GM20000 (cell line): ENCODE data around the gene GLG1.
"Not testable (repeated sequence)": the region's sequence is repeated elsewhere in the genome, so short reads cannot be mapped to it uniquely, and the experiment has no call there.

ENCODE experiments used
- DNase-seq: peaks from one replicate; pipeline ENCODE4 v3.0.0; 2012; ENCODE audit warnings: low spot score

The GLG1 gene

DNA sequence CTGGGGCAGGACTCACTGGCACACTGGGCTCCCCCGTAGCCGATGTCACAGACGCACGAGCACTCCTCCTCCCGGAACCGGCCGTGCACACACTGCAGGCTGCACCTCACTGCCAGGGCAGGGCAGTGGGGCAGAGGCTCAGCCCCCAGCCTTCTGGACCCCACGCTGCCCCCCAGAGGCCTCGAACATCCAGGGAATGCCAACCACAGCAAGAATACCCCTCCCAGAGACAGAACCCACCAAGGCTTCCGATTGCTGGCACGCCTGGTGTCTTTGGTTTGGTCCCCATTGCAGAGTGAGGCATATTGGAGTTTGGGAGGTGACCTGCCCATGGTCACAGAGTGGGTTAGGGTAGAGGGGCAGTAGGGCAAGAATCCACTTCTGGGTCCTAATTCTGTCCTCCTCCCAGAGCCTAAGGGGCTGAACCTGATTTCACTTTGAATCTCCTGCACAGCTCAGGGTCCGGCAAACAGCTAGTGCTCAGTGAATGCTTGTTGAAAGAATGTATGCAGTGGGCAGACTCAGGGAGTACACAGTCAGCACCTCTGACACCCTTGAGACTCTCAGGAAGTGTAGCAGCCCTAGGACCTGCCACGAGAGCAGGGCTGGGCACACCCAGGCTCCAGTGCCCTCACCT, 194.7 kb downstream of the GLG1 start:
- DNase-seq = not testable (repeated sequence)

DNA sequence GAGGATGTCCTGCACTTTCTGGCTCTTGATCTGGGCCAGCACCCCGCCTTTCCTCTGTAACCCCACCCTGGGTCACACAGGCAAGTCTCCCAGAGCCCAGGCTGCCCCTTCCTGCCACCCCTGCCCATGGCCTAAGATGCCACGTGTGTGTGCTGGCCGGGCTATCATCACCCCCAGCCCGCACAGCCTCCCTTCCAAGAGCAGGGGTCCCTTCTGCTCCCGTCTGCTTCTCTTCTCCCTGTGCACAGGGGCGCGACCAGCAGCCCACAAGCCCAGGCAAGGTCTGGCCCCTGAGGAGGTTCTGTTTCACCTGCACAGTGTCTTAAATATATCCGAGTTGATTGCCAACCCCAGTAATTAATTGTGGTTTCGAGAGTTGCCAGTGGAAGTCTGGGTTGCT, 195.9 kb downstream of the GLG1 start:
- DNase-seq = not testable (repeated sequence)

DNA sequence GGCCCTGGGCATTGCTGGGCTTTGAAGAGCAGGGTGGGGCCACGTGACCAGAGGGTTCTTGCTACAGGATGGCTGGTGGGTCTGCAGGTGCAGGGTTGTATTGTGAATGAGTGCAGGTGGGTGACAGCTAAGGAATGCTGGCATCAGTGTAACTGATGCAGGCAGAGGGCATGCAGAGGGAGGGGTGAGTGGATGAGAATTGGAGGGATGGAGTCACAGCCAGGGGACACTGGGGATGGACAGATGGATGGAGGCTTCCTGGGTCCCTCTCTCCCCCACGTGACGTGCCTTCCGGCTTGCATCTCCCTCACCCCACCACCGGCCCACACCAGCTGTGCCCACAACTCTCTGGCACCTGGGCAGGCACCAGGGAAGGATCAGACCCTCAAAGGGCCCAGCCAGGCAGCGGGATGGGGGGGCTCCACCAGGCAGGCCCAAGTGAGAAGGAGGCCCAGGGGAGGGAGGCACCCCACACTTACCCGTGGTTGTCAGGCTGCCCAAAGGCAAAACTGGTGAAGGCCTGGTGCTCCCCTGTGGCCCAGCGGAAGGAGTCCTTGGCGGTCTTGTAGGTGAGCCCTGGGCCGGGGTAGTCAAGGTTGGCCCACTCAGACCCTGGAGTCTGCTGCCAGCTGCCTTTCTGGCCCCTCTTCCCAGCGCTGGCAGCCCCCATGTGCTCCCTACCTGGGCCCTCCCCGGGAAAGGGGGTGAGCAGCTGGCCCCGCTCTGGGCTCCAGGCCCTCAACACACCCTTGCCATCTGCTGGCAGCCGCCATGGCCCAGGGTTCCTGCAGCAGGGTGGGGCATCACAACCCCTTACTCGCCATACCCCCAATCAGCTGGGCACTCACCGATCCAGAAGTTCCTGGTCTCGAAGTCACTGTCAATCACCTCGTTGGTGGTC, 196.6 kb downstream of the GLG1 start:
- not testable (repeated sequence) for DNase-seq

DNA sequence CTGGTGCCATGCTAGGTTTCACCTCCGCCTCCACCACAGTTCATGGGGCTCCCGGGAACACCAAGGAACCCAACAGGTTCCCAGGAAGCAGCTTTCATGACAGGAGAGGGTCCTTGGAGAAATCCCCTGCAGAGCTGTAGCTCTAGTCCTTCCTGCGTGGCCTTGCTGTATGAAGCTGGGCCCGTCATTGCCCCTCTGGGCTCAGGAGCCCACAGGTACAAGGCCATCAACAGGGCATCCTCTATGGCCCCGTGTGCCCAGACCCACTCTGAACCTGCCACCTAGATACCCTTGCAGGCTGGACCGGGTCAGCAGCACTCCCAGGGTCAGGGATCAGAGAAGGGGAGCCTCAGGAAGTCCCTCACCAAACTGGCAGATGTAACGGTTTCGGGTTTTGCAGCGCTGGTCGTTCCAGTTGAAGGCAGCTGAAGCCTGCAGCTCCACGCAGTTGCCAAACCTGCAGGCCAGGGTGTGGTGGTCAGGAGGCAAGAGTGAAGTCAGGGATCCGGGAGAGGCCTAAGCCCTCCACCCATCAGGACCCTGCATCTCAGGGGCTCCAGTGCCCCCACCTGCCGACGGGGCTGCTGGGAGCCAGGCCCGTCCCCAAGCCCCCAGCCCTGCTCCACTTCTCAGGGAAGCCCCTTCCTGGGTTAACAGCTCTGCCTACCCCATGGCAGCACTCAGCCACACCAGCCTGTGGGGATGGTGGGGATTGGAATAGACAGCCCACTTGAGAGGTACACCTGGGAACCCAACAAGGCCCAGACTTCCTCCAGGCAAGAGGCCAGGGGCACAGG, 197.5 kb downstream of the GLG1 start:
- not testable (repeated sequence) for DNase-seq

DNA sequence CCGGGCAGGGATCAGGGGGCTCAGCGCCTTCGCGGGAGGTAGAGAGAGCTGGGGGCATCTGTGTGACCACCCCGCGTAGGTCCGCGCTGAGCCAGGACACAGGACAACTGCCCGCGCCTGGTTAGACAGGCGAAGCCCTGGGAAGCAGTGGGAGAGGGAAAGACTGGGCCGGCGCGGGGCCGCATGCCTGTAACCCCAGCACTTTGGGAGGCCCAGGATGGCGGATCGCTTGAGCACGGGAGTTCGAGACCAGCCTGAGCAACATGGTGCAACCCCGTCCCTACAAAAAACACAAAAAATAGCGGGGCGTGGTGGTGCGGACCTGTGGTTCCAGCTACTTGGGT, 199.6 kb downstream of the GLG1 start:
- not testable (repeated sequence) for DNase-seq

DNA sequence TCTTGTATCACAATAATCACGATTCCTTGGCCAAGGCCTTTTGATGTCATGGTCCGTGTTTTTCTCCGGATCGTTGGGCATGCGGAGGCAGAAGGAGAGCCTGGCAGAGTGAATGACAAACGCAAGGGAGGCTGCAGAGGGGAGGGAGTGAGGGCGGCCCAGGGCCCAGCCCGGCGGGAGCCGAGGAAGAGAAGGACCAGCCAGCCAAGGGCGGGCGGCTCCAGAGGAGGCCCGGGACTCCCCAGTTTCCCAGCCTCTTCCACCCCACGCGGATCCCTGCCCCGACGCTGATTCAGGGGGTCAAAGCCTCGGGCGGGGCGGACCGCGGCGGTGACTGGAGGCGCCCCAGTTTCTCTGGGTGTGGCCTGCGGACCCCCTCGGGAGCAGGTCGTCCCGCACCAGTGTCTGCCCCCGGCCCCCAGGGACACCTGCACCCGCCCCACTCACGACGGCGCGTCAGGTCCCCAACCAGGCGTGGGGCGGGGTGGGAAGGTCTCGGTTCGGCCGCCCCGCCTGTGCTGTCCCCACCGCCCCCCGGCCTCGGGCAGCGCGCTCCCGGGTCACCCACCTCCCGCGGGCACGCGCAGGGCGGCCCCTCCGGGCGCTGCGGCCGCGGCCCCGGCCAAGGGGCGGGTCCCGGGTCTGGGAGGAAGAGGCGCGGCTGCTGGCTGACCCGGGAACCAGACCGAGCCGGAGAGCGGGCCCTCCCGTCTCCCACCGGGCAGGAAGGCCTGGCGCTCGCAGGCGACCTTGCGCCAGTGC, 200.1 kb downstream of the GLG1 start:
- not testable (repeated sequence) for DNase-seq

DNA sequence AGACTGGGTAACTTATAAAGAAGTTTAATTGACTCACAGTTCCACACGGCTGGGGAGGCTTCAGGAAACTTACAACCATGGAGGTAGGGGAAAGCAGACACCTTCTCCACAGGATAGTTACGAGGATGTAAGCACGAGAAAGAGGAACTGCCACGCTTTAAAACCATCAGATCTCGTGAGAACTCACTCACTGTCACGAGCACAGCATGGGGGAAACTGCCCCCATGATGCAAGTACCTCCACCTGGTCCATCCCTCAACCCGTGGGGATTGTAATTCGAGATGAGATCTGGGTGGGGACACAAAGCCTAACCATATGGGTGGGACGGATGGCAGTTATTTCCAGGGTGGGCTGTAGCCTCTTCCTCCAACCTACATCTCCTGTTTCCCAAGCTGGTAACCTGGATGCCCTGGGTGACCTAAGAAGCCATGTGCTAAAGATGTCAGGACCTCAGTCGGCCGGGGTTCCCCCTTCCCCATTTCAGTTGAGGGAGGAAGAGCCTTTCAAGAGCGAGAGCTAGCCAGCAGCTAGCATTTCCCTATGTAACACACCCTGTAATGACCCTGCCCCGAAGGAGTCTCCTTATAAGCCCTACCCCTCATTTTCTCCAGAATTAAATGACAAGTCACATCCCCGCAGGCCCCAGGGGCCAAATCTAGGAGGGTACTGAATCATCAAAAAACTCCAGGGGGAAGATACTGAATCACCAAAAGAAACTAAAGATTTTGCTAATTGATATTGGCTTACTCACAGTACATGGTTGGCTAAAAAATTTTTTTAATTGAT, 202.6 kb downstream of the GLG1 start:
- DNase-seq = not testable (repeated sequence)

DNA sequence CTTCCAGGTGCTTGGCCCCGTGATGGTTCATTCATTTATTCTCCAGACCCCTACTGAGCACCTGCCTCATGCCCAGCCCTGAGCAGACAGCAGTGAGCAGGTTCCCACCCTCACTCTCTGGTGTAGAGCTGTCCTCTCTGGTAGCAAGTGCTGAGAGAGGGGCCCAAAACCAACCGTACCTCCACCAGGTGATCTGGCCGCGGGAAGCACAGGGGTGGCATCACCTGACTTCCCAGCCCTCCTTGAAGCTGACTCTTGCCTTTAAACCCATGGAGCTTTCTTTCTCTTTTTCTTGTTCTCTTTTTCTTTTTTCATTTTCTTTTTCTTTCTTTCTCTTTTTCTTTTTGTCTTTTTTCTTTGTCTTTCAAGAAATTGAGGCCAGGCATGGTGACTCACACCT, 206.7 kb downstream of the GLG1 start:
- not testable (repeated sequence) for DNase-seq

DNA sequence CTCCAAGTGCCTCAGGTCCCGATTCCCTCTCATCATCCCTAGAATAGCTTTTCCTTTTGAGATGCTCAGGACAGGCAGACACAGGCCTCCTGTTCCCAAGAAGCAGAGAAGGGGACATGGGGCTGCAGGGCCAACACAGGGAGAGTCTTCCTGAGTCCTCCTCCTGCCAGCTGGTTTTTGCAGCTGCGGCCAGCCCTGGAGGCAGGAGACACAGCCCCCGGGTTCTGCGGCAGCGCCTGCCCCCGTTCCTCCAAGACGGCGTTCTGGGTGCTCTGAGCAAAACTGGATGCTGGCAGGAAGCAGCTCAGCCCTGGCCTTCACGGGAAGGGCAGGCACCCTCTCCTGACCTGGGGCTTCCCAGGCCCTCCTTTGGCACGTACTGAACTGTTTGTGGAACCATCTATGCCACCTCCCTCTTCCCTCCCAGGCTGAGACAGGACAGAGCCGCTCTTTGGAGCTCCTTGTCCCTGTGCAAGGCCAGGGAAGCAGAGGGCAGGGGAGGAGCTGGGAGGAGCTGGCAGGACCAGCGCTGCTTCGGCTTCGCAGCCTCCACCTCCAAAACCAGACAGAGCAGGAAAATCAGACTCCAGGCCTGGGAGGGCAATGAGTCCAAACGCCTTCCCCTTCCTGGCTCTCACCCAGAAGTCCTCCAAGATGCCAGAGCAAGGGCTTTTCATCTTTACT, 208.6 kb downstream of the GLG1 start:
- DNase-seq = not testable (repeated sequence)
